IPS-15b (cell line): Measurements from ENCODE around the gene ACOXL.

Experiments used
- H3K27me3 ChIP-seq: one replicate; pipeline ENCODE4 v1.6.1; 2013; ENCODE audit warnings: low read length; ENCODE audit not compliant: control insufficient read depth, insufficient read depth
- H3K36me3 ChIP-seq: one replicate; pipeline ENCODE4 v1.6.1; 2013; ENCODE audit warnings: low read length; ENCODE audit not compliant: control insufficient read depth, insufficient read depth
- H3K4me1 ChIP-seq: one replicate; pipeline ENCODE4 v1.6.1; 2013; ENCODE audit warnings: mild to moderate bottlenecking, low read length; ENCODE audit not compliant: control insufficient read depth, insufficient read depth
- H3K4me3 ChIP-seq: one replicate; pipeline ENCODE4 v1.5.1; 2013; ENCODE audit warnings: low read depth, low read length
- H3K9ac ChIP-seq: one replicate; pipeline ENCODE4 v1.6.1; 2013; ENCODE audit warnings: low read depth, mild to moderate bottlenecking, low read length
- H3K9me3 ChIP-seq: one replicate; pipeline ENCODE4 v1.6.1; 2013; ENCODE audit warnings: mild to moderate bottlenecking, low read length; ENCODE audit not compliant: control insufficient read depth, insufficient read depth

ACOXL gene

DNA sequence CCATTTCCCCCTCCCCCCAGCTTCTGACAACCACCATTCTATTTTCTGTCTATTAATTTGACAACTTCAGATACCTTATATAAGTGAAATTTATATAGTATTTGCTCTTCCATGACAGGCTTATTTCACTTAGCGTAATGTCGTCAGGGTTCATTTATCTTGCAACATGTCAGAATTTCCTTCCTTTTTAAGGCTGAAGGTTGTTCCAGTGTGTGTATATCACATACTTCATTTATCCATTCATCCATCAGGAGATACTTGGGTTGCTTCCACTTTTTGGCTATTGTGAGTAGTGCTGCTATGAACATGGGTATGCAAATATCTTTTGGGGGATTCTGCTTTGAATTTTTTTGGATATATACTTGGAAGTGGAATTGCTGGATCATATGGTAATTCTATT is 395.7 kb downstream of the ACOXL start:
- Histone ChIP-seq H3K27me3 (no peaks in the 10 kb centered on the region), H3K4me1 (no peaks in the 10 kb centered on the region), H3K9me3 (no peaks in the 10 kb centered on the region), H3K4me3 (no peak overlapping the region), H3K9ac (no peak overlapping the region), H3K36me3 (peaks cover 31% of the 10 kb centered on the region)

DNA sequence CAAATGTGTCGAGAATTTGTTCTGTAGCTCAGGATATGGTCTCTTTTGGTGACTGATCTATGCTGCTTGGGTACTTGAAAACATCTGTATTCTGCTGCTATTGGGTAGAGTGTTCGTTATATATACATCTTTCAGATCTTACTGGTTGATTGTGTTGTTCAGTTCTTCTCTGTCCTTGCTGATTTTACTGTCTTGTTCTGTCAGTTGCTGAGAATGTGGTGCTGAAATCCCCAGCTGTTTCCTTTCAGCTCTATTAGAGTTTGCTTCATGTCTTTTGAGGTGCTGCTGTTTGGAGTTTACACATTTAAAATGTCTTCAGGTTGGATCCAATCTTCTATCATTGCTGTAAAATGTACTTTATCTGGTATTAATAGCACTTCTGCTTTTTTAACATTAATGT is 401.2 kb downstream of the ACOXL start:
- Histone ChIP-seq H3K9me3 (no peaks in the 10 kb centered on the region), H3K9ac (no peak overlapping the region), H3K36me3 (peaks cover 5% of the 10 kb centered on the region), H3K27me3 (no peaks in the 10 kb centered on the region), H3K4me3 (no peak overlapping the region), H3K4me1 (no peaks in the 10 kb centered on the region)

DNA sequence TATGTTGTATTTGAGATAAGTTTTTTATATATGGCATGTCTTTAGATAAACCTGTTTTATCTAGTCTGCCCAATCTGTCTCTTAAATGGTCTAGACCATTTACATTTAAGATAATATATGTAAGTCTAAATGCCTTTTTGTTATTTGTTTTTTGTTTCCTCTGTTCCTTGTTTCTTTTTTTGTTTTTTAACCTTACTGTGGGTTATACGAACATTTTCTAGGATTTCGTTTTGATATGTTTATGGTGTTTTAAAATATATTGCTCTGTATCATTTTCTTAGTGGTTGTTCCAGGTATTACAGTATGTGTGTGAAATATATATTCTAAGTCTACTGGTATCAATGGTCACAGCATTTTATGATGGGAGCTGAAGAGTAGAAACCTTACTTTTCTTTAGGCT is 401.7 kb downstream of the ACOXL start:
- Histone ChIP-seq H3K9me3 (no peaks in the 10 kb centered on the region), H3K4me3 (no peak overlapping the region), H3K4me1 (no peaks in the 10 kb centered on the region), H3K27me3 (no peaks in the 10 kb centered on the region), H3K9ac (no peak overlapping the region), H3K36me3 (peaks cover under 1% of the 10 kb centered on the region)

DNA sequence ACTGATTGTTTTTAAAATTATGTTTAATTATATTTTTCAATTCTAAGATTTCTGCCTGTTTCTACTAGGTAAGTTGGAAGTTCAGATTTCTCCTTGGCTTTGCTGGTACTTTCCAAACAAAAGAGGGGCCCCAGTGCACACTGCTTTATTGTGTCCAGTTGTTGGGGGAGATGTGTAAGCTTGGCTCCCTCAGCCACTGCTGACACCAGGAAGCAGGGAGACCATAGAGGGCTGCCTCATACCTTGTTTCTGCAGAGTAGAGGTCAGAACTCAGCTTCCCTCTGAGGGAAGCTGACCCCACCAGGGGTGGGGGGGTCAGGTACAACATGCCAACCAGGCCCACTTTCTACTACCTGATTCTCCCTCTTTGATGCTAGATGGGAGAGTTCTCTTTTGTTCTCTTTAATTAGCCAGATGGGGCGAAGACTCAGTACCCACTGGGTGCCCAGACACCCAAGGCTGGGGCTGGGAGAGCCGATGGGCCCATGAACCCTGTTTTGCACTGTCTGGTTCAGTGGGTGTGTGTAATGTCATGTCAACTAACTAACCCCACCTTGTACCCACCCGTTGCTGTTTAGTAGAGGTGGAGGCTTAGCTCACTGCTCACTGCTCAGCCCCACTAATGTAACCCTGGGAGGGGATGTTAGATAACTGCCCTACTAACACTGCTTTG is 403.0 kb downstream of the ACOXL start:
- Histone ChIP-seq H3K9ac (no peak overlapping the region), H3K9me3 (no peaks in the 10 kb centered on the region), H3K36me3 (no peaks in the 10 kb centered on the region), H3K4me3 (no peak overlapping the region), H3K27me3 (no peaks in the 10 kb centered on the region), H3K4me1 (no peaks in the 10 kb centered on the region)

DNA sequence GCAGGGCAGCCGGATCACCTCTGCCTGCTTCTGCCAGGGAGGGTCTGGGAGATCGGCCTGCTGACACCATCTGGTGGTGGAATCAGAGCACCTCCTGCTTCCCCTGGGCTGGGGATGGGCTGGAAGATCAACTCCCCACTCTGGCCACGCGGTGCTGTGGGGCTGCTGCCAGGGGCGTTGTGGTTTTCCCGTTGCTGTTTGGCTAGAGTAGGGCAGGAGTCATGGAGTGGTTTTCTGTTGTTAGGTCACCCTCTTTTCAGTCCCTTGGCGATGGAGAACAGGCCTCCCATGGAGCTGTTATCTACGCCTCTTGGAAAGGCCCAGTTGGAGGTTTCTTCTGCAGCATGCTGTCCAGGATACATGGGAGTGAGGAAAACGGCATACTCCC is 403.5 kb downstream of the ACOXL start:
- Histone ChIP-seq H3K27me3 (no peaks in the 10 kb centered on the region), H3K4me1 (no peaks in the 10 kb centered on the region), H3K4me3 (no peak overlapping the region), H3K9me3 (no peaks in the 10 kb centered on the region), H3K9ac (no peak overlapping the region), H3K36me3 (no peaks in the 10 kb centered on the region)

DNA sequence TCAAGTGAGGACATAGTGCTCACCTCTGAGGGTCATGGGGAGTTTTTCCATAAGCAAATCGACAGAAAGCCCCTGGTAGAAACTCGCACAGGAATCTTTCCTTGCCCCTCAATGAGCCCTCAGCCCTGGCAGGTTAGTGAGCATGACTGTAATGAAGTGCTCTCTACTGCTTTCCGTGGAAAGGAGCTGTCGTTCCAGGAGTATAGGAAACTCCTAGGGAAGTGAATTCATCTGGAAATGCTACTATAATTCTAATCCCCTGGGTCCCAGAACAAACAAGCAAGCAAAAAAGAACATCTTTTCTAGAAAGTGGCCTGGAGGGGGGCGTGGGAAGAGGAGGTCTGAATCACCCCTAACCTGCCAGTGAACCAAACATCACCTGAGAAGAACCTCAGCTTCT is 406.5 kb downstream of the ACOXL start:
- Histone ChIP-seq H3K27me3 (no peaks in the 10 kb centered on the region), H3K4me1 (no peaks in the 10 kb centered on the region), H3K9ac (no peak overlapping the region), H3K4me3 (no peak overlapping the region), H3K36me3 (no peaks in the 10 kb centered on the region), H3K9me3 (no peaks in the 10 kb centered on the region)

DNA sequence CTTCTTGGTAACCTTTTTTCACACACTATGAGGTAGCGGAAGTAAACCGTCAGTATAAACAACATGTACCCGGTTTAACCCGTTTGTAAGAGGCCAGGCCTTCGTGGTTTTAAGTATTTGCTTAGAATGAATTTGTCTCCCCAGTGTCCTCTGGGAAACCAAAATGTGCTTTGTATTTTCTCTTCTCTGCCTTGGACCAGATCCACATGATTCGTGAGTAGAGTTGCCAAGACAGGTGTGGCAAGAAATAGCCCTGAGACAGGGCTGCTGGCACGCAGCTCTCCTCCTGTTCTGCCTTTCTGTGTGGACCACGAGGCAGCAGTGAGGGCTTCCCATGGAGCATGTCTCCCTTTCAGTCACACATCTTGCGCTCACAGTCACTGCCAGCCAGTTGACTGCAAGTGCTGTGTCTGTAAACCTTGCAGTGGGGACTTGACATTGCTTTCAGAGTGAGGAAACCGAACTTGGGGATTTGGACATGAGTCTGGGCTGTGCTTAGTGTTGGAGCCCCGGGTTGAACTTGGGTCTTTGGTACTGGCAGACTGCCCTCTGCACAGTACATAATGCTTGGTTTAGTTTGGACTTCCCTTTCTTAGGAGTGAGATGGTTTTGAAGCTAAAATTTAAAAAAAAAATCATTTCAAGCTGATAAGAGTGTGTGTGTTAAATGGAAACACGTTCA is 407.4 kb downstream of the ACOXL start:
- no peaks in the 10 kb centered on the region for H3K27me3 ChIP-seq
- no peaks in the 10 kb centered on the region for H3K9me3 ChIP-seq
- H3K4me1 ChIP-seq = no peaks in the 10 kb centered on the region
- H3K4me3 ChIP-seq = no peak overlapping the region
- no peaks in the 10 kb centered on the region for H3K36me3 ChIP-seq
- H3K9ac ChIP-seq = no peak overlapping the region

DNA sequence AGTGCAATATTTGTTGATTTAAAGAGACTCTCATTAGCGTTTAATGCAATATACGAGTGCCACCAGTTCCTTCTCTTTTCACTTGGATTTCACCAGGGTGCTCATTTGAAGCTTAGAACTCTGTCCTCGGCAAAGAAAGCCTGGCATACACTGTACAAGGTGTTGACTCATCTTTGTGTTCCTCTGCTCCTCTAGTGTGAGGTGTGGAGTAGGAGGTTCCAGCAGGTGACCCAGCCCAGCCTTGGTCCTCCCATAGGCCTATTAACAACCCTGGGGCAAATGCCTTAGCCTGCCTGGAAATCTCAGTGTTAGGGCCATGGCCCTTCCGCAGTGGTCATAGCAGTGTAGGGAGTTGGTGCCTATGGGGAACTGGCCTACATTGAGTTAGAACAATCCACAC is 408.4 kb downstream of the ACOXL start:
- no peaks in the 10 kb centered on the region for H3K36me3 ChIP-seq
- no peak overlapping the region for H3K4me3 ChIP-seq
- no peaks in the 10 kb centered on the region for H3K4me1 ChIP-seq
- H3K9ac ChIP-seq = no peak overlapping the region
- no peaks in the 10 kb centered on the region for H3K27me3 ChIP-seq
- H3K9me3 ChIP-seq = no peaks in the 10 kb centered on the region

DNA sequence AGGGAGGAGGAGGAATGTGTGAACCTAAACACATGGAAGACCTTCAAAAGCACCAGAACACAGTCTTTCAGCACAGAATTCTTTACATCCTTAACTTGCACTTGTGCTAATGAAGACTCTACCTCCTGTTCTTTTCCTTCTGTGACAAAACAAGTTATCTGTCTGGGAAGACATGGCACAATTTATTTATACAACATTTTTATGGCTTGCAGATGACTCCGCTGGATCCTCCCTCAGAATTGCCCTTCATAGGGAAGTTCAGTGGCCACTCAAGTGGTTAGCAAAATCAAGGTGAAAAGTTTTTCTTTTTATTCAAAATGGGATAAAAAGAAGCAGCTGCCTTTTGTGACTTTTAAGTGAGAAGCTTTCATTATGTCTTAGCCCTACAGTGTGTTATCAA is 409.7 kb downstream of the ACOXL start:
- H3K27me3 ChIP-seq = no peaks in the 10 kb centered on the region
- no peaks in the 10 kb centered on the region for H3K9me3 ChIP-seq
- H3K36me3 ChIP-seq = no peaks in the 10 kb centered on the region

DNA sequence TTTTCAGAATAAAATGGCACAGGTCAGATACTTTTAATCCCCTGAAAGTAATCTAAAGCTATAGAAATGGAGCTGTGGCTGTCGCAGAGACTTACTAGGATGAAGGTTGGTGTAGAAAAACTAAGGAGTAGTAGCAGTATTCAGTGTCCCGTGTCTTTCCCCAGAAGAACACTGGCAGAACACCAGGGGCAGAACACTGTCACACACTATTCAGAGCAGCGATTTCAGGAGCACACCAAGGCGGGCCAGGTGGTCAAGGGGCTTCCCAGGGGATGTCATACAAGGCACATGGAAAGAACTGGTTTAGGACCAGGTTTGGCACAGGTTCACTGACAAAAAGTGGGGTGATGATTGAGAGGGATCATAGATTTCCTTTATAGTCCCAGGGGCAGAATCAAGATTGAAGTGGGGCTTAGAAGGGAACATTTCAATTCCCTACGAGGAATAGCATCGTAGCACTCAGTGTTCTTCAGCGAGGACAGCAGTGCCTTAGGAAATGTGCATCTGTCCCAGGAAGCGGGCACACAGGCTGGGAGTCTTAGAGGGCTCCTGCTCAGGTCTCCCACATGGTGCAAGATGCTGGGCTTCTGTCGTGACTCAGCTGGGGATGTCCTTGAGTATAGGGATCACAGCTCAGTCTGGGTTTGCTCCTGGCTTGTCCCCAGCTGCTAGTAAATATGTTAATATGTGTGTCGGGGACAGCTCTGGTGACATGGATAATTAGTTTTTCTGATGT is 410.9 kb downstream of the ACOXL start:
- Histone ChIP-seq H3K36me3 (no peaks in the 10 kb centered on the region), H3K9me3 (no peaks in the 10 kb centered on the region), H3K9ac (no peak overlapping the region), H3K27me3 (no peaks in the 10 kb centered on the region), H3K4me1 (no peaks in the 10 kb centered on the region), H3K4me3 (no peak overlapping the region)

More for the DNA sequence above, 409.7 kb downstream of the ACOXL start:
- Histone ChIP-seq H3K4me3 (no peak overlapping the region), H3K4me1 (no peaks in the 10 kb centered on the region), H3K9ac (no peak overlapping the region)

DNA sequence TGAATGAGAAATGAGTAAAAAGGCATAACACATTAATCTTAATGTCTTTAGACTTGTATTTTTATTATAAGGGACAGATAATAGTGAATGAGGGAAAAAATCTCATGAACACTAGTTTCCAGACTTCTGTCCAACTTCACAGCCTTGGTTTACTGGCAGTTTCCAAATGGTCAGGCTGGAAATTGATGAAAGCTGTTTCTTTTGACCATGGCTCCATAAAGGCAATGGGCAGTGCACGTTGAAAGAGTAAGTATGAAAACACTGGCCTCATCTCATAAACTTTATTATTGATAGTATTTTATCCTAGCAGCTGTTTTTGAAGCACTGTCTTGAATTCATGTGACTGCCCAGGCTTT is 411.4 kb downstream of the ACOXL start:
- no peaks in the 10 kb centered on the region for H3K4me1 ChIP-seq
- no peaks in the 10 kb centered on the region for H3K36me3 ChIP-seq
- no peaks in the 10 kb centered on the region for H3K9me3 ChIP-seq
- H3K27me3 ChIP-seq = no peaks in the 10 kb centered on the region
- H3K9ac ChIP-seq = no peak overlapping the region
- no peak overlapping the region for H3K4me3 ChIP-seq
